Cardiac fibroblast (primary cell): Measurements from ENCODE around the gene CCDC126.
"Not testable (repeated sequence)": the region's sequence is repeated elsewhere in the genome, so short reads cannot be mapped to it uniquely, and the experiment has no call there.

Experiments
- DNase-seq, 2 donors: peaks; one replicate each; pipeline versions ENCODE4 v3.0.0 to v3.0.0-alpha.2; 2010; ENCODE audit warnings: low read depth in 2 of 2
- H3K4me3 ChIP-seq, 2 donors: replicated peaks in 1 of 2; 1 replicate in 1 of 2; 2 replicates in 1 of 2; pipeline ENCODE4 v1.5.1; 2011; ENCODE audit warnings: low read depth in 2 of 2, low read length in 2 of 2, mild to moderate bottlenecking in 2 of 2, moderate library complexity in 1 of 2
- CTCF ChIP-seq: IDR thresholded peaks from one replicate; pipeline ENCODE4 v1.5.1; 2011; ENCODE audit warnings: low read depth, mild to moderate bottlenecking, low read length, inconsistent platforms

The CCDC126 gene

GRCh38 chr7:23672033-23672432, 74.9 kb downstream of the CCDC126 start:
- no peak for DNase-seq
- no peak overlapping the region for H3K4me3 ChIP-seq
- no peak for TF ChIP-seq CTCF

GRCh38 chr7:23679898-23680413, 82.8 kb downstream of the CCDC126 start, which contains the start of gene FAM221A:
TSS of gene FAM221A (plus strand) at chr7:23680199. CDS start at chr7:23680219, 20 bp downstream.
- H3K4me3 ChIP-seq: peak within 1 kb of the TSS; percentile 45 to 59
- DNase-seq: peak; percentile 72 to 74
- TF ChIP-seq CTCF: peak; percentile 49

GRCh38 chr7:23680414-23681405, 83.5 kb downstream of the CCDC126 start:
- H3K4me3 ChIP-seq: peak overlapping the region; percentile 45 to 59
- TF ChIP-seq CTCF: no peak
- peak; percentile 32 to 50 for DNase-seq

GRCh38 chr7:23684041-23684440, 86.9 kb downstream of the CCDC126 start:
- H3K4me3 ChIP-seq, DNase-seq: not testable (repeated sequence)

GRCh38 chr7:23685731-23686130, 88.5 kb downstream of the CCDC126 start:
- no peak for TF ChIP-seq CTCF
- DNase-seq: peak; percentile 15 to 23
- H3K4me3 ChIP-seq: no peak overlapping the region

GRCh38 chr7:23687011-23687410, 89.8 kb downstream of the CCDC126 start:
- no peak overlapping the region for H3K4me3 ChIP-seq
- no peak for DNase-seq
- TF ChIP-seq CTCF: no peak

- H3K4me3 ChIP-seq: no peak overlapping the region
- DNase-seq: no peak
- no peak for TF ChIP-seq CTCF
These were observed 92.0 kb downstream of the CCDC126 start for GRCh38 chr7:23689165-23689564.
